Loucy (cell line): ENCODE results near the gene C12orf56.

Experiments
- CTCF ChIP-seq: fragments of 200-600 bp; sonication (generic); conservative IDR thresholded peaks from 2 replicates; pipeline ENCODE4 v1.5.1; 2014; ENCODE audit warnings: mild to moderate bottlenecking, antibody characterized with exemption, low read length
- EZH2phosphoT487 ChIP-seq: fragments of 200-600 bp; IDR thresholded peaks from 2 replicates; pipeline ENCODE4 v1.6.1; 2018; ENCODE audit warnings: antibody characterized with exemption, mild to moderate bottlenecking, moderate library complexity, borderline replicate concordance

DNA sequence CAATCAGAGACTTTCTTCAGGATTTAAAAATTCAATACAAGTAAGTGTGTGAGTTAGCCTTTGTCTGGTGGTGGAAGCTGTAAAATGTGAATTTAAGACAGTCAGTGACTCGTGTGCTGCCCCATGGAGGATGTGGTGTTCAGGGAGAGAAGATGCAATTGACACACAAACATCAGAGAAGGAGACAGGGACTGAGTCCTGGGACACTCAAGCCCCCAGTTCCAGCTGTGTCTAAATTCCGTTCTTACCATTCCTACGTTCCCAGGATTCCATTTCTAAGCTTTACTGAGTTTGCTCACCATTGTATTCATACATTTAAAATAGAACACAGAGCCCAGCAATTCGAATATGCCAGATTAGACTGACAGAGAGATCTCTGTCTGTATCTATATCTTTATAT, 67.6 kb downstream of the C12orf56 start:
- TF ChIP-seq CTCF (no peak), EZH2phosphoT487 (no peak)
